Loucy (cell line): ENCODE measurements around the gene BTBD9.

Source experiments
- CTCF ChIP-seq: fragments of 200-600 bp; sonication (generic); conservative IDR thresholded peaks from 2 replicates; pipeline ENCODE4 v1.5.1; 2014; ENCODE audit warnings: mild to moderate bottlenecking, antibody characterized with exemption, low read length
- EZH2phosphoT487 ChIP-seq: fragments of 200-600 bp; IDR thresholded peaks from 2 replicates; pipeline ENCODE4 v1.6.1; 2018; ENCODE audit warnings: antibody characterized with exemption, mild to moderate bottlenecking, moderate library complexity, borderline replicate concordance

DNA sequence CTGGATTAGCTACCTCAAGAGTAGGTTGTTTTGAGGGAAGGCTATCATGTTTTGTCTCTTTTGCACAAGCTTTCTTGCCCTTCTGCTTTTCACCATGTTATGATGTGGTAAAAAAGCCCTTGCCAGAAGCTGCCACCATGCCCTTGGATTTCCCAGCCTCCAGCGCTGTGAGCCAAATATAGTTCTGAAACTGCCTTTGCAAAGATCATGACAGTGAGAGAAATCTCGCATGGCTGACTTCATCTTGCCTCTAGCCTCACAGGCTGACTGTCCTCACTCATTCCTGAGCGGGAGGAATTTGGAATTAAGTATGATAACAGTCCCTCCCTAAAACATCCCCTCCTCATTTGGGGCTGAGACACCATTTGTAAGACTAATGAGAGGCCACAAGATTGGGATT lies 207.7 kb downstream of the BTBD9 start:
- no peak for TF ChIP-seq CTCF
- no peak for TF ChIP-seq EZH2phosphoT487
